Amygdala (tissue), 56 donors: ENCODE data around the gene SLC30A2.

ENCODE experiments used
- DNase-seq, 56 donors: peaks; one replicate each; lab custom pipeline; 2025; lab: John Stamatoyannopoulos, UW

The SLC30A2 gene

GRCh38 chr1:26027716-26028489 lies 18.0 kb downstream of the SLC30A2 start:
- DNase-seq = peak in 2 of 56 donors; percentile 17

GRCh38 chr1:26025517-26025916 lies 20.4 kb downstream of the SLC30A2 start:
- DNase-seq = no peak

- DNase-seq = peak in 2 of 56 donors; percentile 9 to 24
Measured at GRCh38 chr1:26025060-26025459, 20.9 kb downstream of the SLC30A2 start.

GRCh38 chr1:26023826-26024225 lies 22.1 kb downstream of the SLC30A2 start:
- no peak for DNase-seq

- DNase-seq = no peak
Measured at GRCh38 chr1:26023009-26023408, 22.9 kb downstream of the SLC30A2 start.

GRCh38 chr1:26022404-26022779 lies 23.5 kb downstream of the SLC30A2 start:
- no peak for DNase-seq

GRCh38 chr1:26021647-26022403 lies 24.1 kb downstream of the SLC30A2 start, which contains the start of gene EXTL1:
Gene EXTL1 (plus strand): TSS chr1:26021775. CDS start chr1:26022647, 872 bp downstream.
- DNase-seq = peak in 37 of 56 donors; percentile 13 to 82 (median 52)

- DNase-seq = no peak
Measured at GRCh38 chr1:26020941-26021646, 24.8 kb downstream of the SLC30A2 start.

- peak in 11 of 56 donors; percentile 12 to 50 (median 29) for DNase-seq
Measured at GRCh38 chr1:26020330-26020768, 25.6 kb downstream of the SLC30A2 start.

- no peak for DNase-seq
Measured at GRCh38 chr1:26019641-26020315, 26.1 kb downstream of the SLC30A2 start.

- DNase-seq = no peak
Measured at GRCh38 chr1:26017606-26018005, 28.3 kb downstream of the SLC30A2 start.

- DNase-seq = no peak
Measured at GRCh38 chr1:26016953-26017545, 28.9 kb downstream of the SLC30A2 start.

- DNase-seq = peak in 18 of 56 donors; percentile 14 to 66 (median 36)
Measured at GRCh38 chr1:26016258-26016952, 29.5 kb downstream of the SLC30A2 start.

GRCh38 chr1:26015358-26015757 lies 30.6 kb downstream of the SLC30A2 start:
- DNase-seq = no peak

GRCh38 chr1:26014179-26014578 lies 31.7 kb downstream of the SLC30A2 start:
- DNase-seq = no peak

GRCh38 chr1:26012864-26013263 lies 33.1 kb downstream of the SLC30A2 start:
- DNase-seq = no peak

- no peak for DNase-seq
Measured at GRCh38 chr1:26010825-26011224, 35.1 kb downstream of the SLC30A2 start.

GRCh38 chr1:26009796-26010447 lies 36.0 kb downstream of the SLC30A2 start:
- DNase-seq = no peak

GRCh38 chr1:26006710-26007109 lies 39.2 kb downstream of the SLC30A2 start:
- DNase-seq = no peak
